ENCODE measurements around the gene ACAA1. TPM values are rescaled to one million over a fixed set of nuclear protein-coding genes. Genes with fewer than 3 reads are reported as not detected.
A peak's percentile ranks its signal among the peaks of the same experiment; 100 is the strongest.

ACAA1 gene
- total RNA-seq, 3 donors from 2014 or later (not counting 1 experiment from before 2014, with no cell fraction given), result 79.4 to 101 (median 93.9) TPM

GRCh38 chr3:38118421-38119247 lies 18.3 kb downstream of the ACAA1 start:
- 93% methylated on average over 13 of the region's 13 CpGs for WGBS (ENCODE audit: insufficient coverage)
- Histone ChIP-seq H3K9me3 (ENCODE audit: control insufficient read depth, insufficient read depth, low read length) (no peaks in the 10 kb centered on the region), H3K27me3 (ENCODE audit: control insufficient read depth, insufficient read depth, low read length) (no peaks in the 10 kb centered on the region), H3K4me1 (ENCODE audit: control insufficient read depth, insufficient read depth, low read length) (peaks cover 3% of the 10 kb centered on the region), H3K36me3 (ENCODE audit: control insufficient read depth, insufficient read depth, low read length) (peaks cover 33% of the 10 kb centered on the region), H3K4me3 (ENCODE audit: low read length) (no peak overlapping the region), H3K27ac (ENCODE audit: low read length) (no peak overlapping the region)
- no peak for TF ChIP-seq CTCF (IDR thresholded peaks at IDR 0.05)
- H3K27ac Mint-ChIP-seq, result peak overlapping the region in 1 of 2 donors; percentile 58
- H3K36me3 Mint-ChIP-seq, result no peaks in the 10 kb centered on the region
- no peak overlapping the region for H3K4me3 Mint-ChIP-seq
- no peaks in the 10 kb centered on the region for H3K9me3 Mint-ChIP-seq
- H3K27me3 Mint-ChIP-seq (ENCODE audit: low read depth in 2 of 2), result no peaks in the 10 kb centered on the region
- peaks cover 0 to 33% of the 10 kb centered on the region in 2 donors for H3K4me1 Mint-ChIP-seq
- DNase-seq, result no peak
- intact Hi-C loops (cut with micrococcal nuclease), result loop anchor here (1.0 to 5.0 kb wide), 3 partner anchors 179 to 362 kb away; no protein-coding TSS in a partner anchor
- ATAC-seq, result no peak

- intact Hi-C loops (cut with micrococcal nuclease), result loop anchor here (1.0 to 5.0 kb wide), 3 partner anchors 179 to 362 kb away; no protein-coding TSS in a partner anchor
- no peaks in the 10 kb centered on the region for H3K9me3 Mint-ChIP-seq
- ATAC-seq, result peak; percentile 83 to 95 (median 85)
- peak; percentile 52 for TF ChIP-seq CTCF (IDR thresholded peaks at IDR 0.05)
- H3K4me3 Mint-ChIP-seq, result no peak overlapping the region
- no peaks in the 10 kb centered on the region for H3K9me3 ChIP-seq (ENCODE audit: control insufficient read depth, insufficient read depth, low read length)
- H3K27me3 ChIP-seq (ENCODE audit: control insufficient read depth, insufficient read depth, low read length), result no peaks in the 10 kb centered on the region
- WGBS (ENCODE audit: insufficient coverage), result 62% methylated on average over 11 of the region's 11 CpGs
- peaks cover 3% of the 10 kb centered on the region for H3K4me1 ChIP-seq (ENCODE audit: control insufficient read depth, insufficient read depth, low read length)
- no peak overlapping the region for H3K27ac Mint-ChIP-seq
- H3K27me3 Mint-ChIP-seq (ENCODE audit: low read depth in 2 of 2), result no peaks in the 10 kb centered on the region
- H3K4me1 Mint-ChIP-seq, result peaks cover 0 to 33% of the 10 kb centered on the region in 2 donors
- no peaks in the 10 kb centered on the region for H3K36me3 Mint-ChIP-seq
- no peak overlapping the region for H3K4me3 ChIP-seq (ENCODE audit: low read length)
- peak; percentile 61 to 84 for DNase-seq
- H3K36me3 ChIP-seq (ENCODE audit: control insufficient read depth, insufficient read depth, low read length), result peaks cover 28% of the 10 kb centered on the region
- H3K27ac ChIP-seq (ENCODE audit: low read length), result no peak overlapping the region
Measured at GRCh38 chr3:38117748-38118420, 19.0 kb downstream of the ACAA1 start.

GRCh38 chr3:38117163-38117716 lies 19.7 kb downstream of the ACAA1 start:
- H3K9me3 Mint-ChIP-seq, result no peaks in the 10 kb centered on the region
- H3K27ac Mint-ChIP-seq, result no peak overlapping the region
- H3K27me3 Mint-ChIP-seq (ENCODE audit: low read depth in 2 of 2), result no peaks in the 10 kb centered on the region
- H3K4me1 Mint-ChIP-seq, result peaks cover 0 to 33% of the 10 kb centered on the region in 2 donors
- no peak overlapping the region for H3K4me3 Mint-ChIP-seq
- Histone ChIP-seq H3K4me1 (ENCODE audit: control insufficient read depth, insufficient read depth, low read length) (peaks cover 3% of the 10 kb centered on the region), H3K36me3 (ENCODE audit: control insufficient read depth, insufficient read depth, low read length) (peaks cover 22% of the 10 kb centered on the region), H3K4me3 (ENCODE audit: low read length) (no peak overlapping the region), H3K27me3 (ENCODE audit: control insufficient read depth, insufficient read depth, low read length) (no peaks in the 10 kb centered on the region), H3K9me3 (ENCODE audit: control insufficient read depth, insufficient read depth, low read length) (no peaks in the 10 kb centered on the region), H3K27ac (ENCODE audit: low read length) (no peak overlapping the region)
- no peak for TF ChIP-seq CTCF (IDR thresholded peaks at IDR 0.05)
- WGBS (ENCODE audit: insufficient coverage), result 94% methylated on average over 10 of the region's 10 CpGs
- no peak for ATAC-seq
- DNase-seq, result no peak
- H3K36me3 Mint-ChIP-seq, result no peaks in the 10 kb centered on the region
- intact Hi-C loops (cut with micrococcal nuclease), result loop anchor here (5.0 kb wide), 2 partner anchors 180 to 225 kb away; no protein-coding TSS in a partner anchor
